NCI-H2196 treated with DMSO at 0.1 percent for 48 hours (cell line): ENCODE data around the gene GJA3.

Experiments used
- DNase-seq: peaks from one replicate; lab custom pipeline; 2025; ENCODE audit not compliant: unreplicated experiment; lab: John Stamatoyannopoulos, UW

The GJA3 gene

DNA sequence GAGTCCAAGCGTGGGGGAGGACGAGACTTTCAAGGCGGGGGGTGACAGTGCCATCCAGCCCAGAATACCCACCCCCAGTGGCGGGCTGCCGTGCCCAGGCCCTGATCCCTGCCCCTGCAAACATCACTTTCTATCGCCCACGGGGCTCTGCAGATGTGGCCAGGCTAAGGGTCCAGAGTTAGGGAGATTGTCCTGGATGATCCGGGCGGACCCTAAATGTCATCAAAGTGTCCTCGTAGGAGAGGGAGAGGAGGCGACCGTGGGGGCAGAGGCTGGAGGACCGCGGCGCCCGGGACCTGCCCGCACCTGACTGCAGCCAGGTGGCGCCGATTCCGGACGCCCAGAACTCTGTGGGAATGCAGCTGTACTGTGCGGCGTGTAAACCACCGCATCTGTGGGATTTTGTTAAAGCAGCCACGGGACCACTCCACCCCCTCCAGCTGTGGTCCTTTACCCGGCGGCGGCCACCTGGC, 32.4 kb downstream of the GJA3 start:
- DNase-seq, result no peak

- no peak for DNase-seq
These were observed 33.0 kb downstream of the GJA3 start for GRCh38 chr13:20127562-20128458.

GRCh38 chr13:20127262-20127561, 33.6 kb downstream of the GJA3 start:
- DNase-seq, result no peak

DNA sequence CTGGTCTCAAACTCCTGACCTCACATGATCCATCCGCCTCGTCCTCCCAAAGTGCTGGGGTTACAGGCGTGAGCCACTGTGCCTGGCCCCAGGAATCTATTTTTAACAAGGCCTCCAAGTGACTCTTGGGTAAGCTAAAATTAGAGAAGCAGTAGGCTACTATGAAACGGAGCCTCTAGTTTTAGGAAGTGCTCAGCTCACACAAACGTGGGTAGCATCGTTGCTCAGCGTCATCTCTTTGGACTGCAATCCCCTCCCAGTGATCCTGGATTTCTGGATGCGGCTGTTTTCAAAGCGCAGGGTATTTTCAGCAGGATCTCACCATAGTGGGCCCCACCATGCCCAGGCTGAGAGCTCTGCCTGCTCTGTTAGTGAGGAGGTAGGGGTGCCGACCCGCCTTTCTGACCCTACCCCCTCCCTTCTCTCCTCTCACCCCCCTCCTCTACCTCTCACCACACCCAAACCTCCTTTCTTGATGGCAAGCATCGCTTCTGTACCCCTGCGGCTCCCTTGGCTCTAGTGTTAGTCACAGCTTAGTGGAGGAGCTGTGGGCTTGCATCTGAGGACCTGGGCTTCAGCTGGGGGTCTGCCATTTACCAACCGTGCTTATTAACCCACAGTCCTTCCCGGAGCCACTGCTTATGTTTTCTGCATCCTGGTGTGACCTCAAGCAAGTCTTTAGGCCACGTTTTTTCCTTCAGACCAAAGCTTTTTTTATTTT, 34.2 kb downstream of the GJA3 start:
- no peak for DNase-seq

GRCh38 chr13:20125783-20126165, 35.1 kb downstream of the GJA3 start:
- DNase-seq, result no peak

GRCh38 chr13:20125129-20125782, 35.6 kb downstream of the GJA3 start:
- DNase-seq, result no peak

- no peak for DNase-seq
These were observed 36.5 kb downstream of the GJA3 start for GRCh38 chr13:20124303-20124702.

DNA sequence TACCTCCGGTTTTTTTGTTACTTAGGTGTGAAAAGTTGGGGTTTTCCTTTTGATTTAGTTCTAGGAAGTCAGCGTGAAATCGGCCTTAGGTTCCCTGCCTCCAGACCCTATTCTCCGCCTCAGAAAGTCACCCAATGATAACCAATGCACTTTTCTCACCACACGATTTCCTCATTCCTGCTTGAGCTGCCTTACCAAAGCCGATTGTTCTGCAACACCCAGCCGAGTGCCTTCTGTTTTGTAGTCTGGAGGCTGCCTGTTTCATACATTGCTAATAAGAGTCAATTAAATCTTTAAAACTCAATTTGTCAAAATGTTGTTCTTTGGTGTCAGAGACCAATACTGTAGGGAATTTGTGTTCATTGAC, 39.7 kb downstream of the GJA3 start:
- DNase-seq, result no peak

DNA sequence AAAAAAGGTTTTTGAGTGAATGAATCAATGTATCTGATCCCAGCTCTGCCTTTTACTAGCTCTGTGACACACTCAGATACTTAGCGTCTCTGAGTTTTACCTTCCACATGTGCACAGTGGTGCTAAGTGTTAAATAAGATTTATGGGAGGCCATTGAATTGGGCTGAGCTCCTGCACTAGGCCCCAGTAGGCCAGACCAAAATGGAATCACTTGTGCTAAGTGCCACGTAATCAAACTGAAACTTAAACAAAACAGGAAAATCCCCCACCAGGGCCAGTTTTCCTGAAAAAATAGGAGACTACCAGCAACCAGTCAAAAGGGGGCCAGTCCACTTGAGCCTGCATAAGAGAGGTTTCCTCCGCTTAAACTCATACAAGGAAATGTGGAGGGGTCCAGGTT, 40.9 kb downstream of the GJA3 start:
- DNase-seq, result no peak

- DNase-seq, result no peak
These were observed 42.3 kb downstream of the GJA3 start for GRCh38 chr13:20118268-20119140.

GRCh38 chr13:20116213-20116612, 44.6 kb downstream of the GJA3 start:
- DNase-seq, result no peak

GRCh38 chr13:20114066-20114610, 46.7 kb downstream of the GJA3 start:
- no peak for DNase-seq

- DNase-seq, result no peak
These were observed 51.8 kb downstream of the GJA3 start for GRCh38 chr13:20109037-20109436.

- DNase-seq, result no peak
These were observed 54.1 kb downstream of the GJA3 start for GRCh38 chr13:20106742-20107141.

- no peak for DNase-seq
These were observed 55.6 kb downstream of the GJA3 start for GRCh38 chr13:20105161-20105689.

GRCh38 chr13:20102525-20103180, 58.2 kb downstream of the GJA3 start:
- no peak for DNase-seq

GRCh38 chr13:20101467-20102316, 59.2 kb downstream of the GJA3 start:
- no peak for DNase-seq

DNA sequence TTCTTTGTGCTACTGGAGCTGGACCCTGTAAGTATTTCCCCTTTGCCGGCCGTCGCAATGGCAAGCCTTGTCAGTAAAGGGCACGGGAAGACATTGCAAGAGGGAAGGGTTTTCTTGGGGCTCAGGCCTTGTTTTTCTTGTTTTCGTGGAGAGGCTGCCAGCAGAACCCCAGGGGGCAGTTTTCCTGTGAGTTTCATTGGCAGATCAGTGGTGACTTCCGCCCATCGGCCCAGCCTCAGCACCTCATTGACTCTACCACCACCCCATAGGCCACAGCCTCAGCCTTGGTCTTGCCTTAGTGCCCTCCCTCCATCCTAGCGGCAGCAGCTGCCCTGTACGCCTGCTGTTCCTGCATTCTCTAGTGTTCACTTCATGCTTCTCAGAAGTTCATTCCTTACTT, 61.5 kb downstream of the GJA3 start:
- DNase-seq, result no peak

DNA sequence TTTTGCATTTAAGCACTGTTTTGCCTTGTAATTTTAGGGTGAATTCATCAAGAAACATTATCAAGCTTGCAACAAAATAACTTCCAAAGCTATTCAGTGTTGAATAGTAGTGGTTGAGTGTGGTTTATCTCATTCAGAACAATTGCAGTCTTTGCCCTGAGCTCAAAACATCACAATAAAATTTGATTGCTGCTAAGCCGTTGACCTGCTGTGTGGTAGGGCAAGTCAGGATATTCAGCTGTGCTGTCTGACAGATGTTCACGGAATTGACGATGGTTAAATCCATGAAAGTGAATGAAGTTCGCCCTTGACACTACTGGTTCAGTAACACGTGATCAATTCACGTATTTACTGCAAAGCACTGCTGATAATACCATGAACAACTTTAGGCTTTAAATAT, 66.9 kb downstream of the GJA3 start:
- DNase-seq, result no peak
